ENCODE results near the gene AFP.

GRCh38 chr4:73417342-73417741 is 18.7 kb upstream of the AFP start:
- TF ChIP-seq CTCF (IDR thresholded peaks at IDR 0.05): no peak
- no peak for TF ChIP-seq POLR2AphosphoS5 (IDR thresholded peaks at IDR 0.05)
- no peak for TF ChIP-seq POLR2A (IDR thresholded peaks at IDR 0.05)
